Measurements from ENCODE around the gene DLGAP1.

DNA sequence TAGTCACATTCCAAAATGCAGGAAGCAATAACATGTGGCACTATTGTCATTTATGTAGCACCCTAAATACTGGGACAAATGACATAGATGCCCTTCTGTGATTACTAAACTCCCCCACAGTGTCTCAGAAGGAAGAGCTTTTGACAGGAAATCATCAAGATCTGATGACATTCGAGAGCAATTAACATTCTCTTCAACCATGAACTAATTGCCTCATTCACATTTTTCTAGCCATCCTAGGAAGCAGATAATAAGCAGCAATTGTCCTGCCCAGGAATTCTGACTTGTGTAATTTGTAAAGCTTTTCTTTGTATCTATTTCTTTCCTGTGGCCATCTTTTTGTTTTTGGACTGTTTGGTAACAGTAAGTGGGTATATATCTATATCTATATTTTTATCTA lies 712.6 kb downstream of the DLGAP1 start:
- TF ChIP-seq, protein P1, sequence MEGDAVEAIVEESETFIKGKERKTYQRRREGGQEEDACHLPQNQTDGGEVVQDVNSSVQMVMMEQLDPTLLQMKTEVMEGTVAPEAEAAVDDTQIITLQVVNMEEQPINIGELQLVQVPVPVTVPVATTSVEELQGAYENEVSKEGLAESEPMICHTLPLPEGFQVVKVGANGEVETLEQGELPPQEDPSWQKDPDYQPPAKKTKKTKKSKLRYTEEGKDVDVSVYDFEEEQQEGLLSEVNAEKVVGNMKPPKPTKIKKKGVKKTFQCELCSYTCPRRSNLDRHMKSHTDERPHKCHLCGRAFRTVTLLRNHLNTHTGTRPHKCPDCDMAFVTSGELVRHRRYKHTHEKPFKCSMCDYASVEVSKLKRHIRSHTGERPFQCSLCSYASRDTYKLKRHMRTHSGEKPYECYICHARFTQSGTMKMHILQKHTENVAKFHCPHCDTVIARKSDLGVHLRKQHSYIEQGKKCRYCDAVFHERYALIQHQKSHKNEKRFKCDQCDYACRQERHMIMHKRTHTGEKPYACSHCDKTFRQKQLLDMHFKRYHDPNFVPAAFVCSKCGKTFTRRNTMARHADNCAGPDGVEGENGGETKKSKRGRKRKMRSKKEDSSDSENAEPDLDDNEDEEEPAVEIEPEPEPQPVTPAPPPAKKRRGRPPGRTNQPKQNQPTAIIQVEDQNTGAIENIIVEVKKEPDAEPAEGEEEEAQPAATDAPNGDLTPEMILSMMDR (IDR thresholded peaks at IDR 0.05; ENCODE audit: control extremely low read depth in 1 of 3, insufficient read depth in 1 of 3, low read depth in 1 of 3, low read length in 3 of 3), result no peak
- TF ChIP-seq MAFK (IDR thresholded peaks at IDR 0.05; ENCODE audit: low read depth, low read length), result no peak
- no peak for TF ChIP-seq SIN3A (conservative IDR thresholded peaks at IDR 0.05 in 1 of 2, IDR thresholded peaks at IDR 0.05 in 1 of 2; ENCODE audit: low read depth in 1 of 2, low read length in 2 of 2)
- no peak for TF ChIP-seq PHF8 (conservative IDR thresholded peaks at IDR 0.05; ENCODE audit: low read depth, low read length)
- no peak for TF ChIP-seq SUZ12 (IDR thresholded peaks at IDR 0.05; ENCODE audit: low read length)
- TF ChIP-seq HDAC6 (IDR thresholded peaks at IDR 0.05; ENCODE audit: low read depth, low read length), result no peak
- no peak for TF ChIP-seq EZH2 (IDR thresholded peaks at IDR 0.05; ENCODE audit: low read depth, low read length, severe bottlenecking)
- TF ChIP-seq EP300 (IDR thresholded peaks at IDR 0.05; ENCODE audit: borderline replicate concordance in 1 of 2, low read depth in 2 of 2, low read length in 2 of 2), result no peak
- no peak for TF ChIP-seq RAD21 (IDR thresholded peaks at IDR 0.05 in 1 of 2, conservative IDR thresholded peaks at IDR 0.05 in 1 of 2; ENCODE audit: low read depth in 2 of 2, low read length in 2 of 2)
- no peak for TF ChIP-seq POLR2A (IDR thresholded peaks at IDR 0.05; ENCODE audit: control extremely low read depth in 1 of 2, low read depth in 2 of 2, low read length in 2 of 2)
- no peak for TF ChIP-seq JUND (IDR thresholded peaks at IDR 0.05; ENCODE audit: low read length)
- TF ChIP-seq POLR2AphosphoS5 (IDR thresholded peaks at IDR 0.05; ENCODE audit: low read depth, low read length), result no peak
- TF ChIP-seq, protein P2, sequence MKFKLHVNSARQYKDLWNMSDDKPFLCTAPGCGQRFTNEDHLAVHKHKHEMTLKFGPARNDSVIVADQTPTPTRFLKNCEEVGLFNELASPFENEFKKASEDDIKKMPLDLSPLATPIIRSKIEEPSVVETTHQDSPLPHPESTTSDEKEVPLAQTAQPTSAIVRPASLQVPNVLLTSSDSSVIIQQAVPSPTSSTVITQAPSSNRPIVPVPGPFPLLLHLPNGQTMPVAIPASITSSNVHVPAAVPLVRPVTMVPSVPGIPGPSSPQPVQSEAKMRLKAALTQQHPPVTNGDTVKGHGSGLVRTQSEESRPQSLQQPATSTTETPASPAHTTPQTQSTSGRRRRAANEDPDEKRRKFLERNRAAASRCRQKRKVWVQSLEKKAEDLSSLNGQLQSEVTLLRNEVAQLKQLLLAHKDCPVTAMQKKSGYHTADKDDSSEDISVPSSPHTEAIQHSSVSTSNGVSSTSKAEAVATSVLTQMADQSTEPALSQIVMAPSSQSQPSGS (IDR thresholded peaks at IDR 0.05; ENCODE audit: low read length), result no peak
